HG02970 (cell line): Measurements from ENCODE around the gene ZNF420.
"Not testable (repeated sequence)": the region's sequence is repeated elsewhere in the genome, so short reads cannot be mapped to it uniquely, and the experiment has no call there.

ENCODE experiments used
- ATAC-seq: cut with Tn5 transposase; IDR thresholded peaks from one replicate; pipeline ENCODE4 v1.9.1; 2021; ENCODE audit warnings: mild to moderate bottlenecking, moderate library complexity, moderate number of reproducible peaks; ENCODE audit not compliant: unreplicated experiment, low FRiP score

ZNF420 gene

DNA sequence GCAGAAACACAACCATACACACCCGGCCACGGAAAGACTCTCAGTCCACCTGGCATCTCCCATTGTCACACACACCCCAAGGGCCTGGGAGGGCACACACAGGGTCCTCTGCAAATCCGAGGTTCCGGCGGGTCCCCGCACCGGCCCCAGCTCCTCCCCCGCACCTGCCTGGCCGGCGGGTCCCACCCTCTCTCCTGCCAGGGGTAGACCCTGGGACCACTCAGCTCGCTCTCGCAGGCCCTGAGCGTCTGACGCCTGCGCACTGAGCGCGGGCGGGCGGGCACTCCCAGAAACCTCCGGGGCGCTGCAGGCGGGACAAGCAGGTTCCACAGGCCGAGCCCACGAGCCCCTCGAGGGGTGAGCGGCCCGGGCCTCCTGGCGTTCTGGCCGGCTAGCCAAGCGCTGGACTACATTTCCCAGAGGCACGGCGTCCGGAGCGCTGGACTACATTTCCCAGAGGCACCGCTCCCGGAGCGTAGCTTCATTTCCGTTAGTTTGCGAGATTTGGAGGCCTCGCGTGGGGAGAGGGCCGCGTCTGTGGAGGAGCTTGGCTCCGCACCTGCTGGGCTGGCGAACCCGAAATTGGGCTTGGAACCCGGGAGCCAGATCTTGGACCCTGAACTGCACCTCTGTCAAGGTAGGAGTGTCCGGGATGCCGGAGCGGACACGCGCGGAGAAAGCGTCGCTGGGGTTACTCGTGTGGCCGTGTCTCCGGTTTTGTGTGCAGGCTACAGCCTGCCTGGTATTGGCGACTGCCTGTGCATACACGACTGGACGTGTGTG lies at the start of gene ZNF420:
Gene ZNF420, plus strand, starts transcription at position 500 of the 783 bp plus-strand sequence. CDS start 10,686 bp downstream, outside the sequence.
- peak; percentile 97 for ATAC-seq

- no peak for ATAC-seq
Observed at GRCh38 chr19:37045140-37045539, 33.1 kb upstream of the ZNF420 start.

DNA sequence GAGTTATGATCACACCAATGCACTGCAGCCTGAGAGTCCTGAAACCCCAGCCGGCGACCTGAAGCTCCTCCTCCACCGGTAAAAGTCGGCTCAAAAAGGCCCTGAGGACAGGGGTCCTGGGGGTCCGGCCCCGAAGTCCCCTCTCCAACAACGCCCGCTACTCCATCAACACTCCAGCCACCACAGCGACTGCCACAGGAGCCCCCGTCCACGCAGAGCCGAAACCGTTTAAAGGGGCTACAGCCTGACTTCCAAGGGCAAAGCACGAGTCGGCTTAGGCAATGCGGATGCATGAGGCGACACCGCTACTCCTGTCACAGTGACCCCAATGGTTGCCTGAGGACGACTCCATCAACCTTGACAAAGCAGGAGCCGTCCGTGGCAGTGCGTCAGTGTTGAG lies 22.9 kb upstream of the ZNF420 start:
- ATAC-seq: no peak

- no peak for ATAC-seq
Observed at GRCh38 chr19:37056776-37057175, 21.5 kb upstream of the ZNF420 start.

- no peak for ATAC-seq
Observed at GRCh38 chr19:37059142-37059541, 19.1 kb upstream of the ZNF420 start.

- not testable (repeated sequence) for ATAC-seq
Observed at GRCh38 chr19:37064886-37065285, 13.3 kb upstream of the ZNF420 start.

DNA sequence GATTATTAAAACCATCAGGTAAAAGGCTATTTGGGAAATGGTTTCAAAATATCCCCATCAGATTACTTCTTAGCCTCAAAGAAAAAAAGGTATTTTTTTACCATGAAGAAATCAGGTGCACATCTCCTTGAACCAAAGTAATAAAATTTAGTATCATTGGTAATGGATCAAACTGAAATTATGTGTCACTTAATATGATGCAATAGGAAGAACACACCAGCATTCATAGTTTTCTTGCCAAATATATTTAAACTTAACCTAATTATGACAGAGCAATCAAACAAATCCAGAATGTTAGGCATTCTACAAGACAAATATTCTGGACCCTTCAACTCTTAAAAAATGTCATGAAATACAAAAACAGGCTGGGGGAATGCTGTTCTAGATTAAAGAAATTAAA lies 4.1 kb upstream of the ZNF420 start:
- no peak for ATAC-seq

DNA sequence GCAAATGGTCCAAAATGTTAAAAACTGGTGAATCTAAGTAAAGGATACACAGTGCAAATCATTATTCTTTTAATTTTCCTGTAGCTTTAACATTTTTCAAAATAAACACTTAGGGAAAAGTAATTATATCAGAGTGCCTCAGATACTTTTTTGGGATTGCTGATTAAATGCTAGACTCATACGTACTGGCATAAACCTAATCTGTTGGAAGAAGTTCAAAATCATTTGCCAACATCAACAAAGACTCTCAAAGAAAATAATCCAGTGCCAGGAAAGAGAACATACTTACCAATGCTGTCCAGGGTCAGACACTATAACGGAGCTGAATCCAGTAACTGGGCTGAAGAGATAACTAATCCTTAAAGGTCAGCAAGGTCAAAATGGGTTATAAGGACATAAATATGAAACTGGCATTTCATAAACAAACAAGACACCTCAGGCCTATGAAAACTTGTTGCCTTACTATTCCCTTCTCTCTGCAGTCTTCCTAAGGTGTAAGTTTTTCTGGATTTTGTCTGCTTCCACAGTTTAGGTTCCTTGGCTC lies 3.3 kb upstream of the ZNF420 start:
- ATAC-seq: no peak

DNA sequence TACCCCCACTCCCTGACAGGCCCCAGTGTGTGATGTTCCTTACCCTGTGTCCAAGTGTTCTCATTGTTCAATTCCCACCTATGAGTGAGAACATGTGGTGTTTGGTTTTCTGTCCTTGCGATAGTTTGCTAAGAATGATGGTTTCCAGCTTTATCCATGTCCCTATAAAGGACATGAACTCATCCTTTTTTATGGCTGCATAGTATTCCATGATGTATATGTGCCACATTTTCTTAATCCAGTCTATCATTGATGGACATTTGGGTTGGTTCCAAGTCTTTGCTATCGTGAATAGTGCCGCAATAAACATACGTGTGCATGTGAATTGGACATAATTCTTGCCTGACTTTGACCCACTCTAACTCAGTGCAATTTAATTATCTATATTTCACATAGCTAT lies 1.7 kb upstream of the ZNF420 start:
- ATAC-seq: not testable (repeated sequence)

DNA sequence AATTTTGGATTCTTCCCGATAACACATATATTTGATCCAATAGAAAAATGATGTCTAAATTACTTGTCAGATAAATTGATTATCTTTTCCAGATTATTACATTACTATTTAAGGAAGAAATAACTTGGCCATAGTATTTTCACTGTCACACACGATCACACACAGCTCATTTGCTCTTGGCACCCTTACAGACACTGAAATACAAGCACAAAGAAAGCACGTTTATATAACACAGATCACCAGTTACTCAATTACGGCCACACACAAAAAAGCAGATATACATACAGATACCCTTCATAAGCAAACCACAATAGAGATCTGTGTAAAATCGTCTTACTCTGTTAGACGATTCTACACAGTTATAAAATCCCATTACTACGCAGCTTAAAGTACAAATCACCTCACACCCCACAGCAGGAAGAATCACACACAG lies 716 bp upstream of the ZNF420 start:
- no peak for ATAC-seq

DNA sequence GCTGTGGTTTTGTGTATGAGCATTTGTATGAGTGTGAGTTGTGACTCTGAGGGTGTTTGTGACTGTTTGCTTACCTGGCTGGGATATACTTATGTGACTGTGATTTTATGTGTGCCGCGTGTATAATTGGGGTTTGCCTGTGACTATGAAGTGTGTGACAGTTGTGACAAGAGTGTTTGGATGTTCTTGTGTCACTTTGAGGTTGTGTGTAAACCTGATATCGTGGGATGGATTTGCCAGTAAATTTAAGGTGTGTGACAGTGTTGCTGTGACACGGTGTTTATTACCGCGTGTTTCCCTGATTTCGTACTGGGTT lies 442 bp downstream of the ZNF420 start:
- ATAC-seq: no peak

DNA sequence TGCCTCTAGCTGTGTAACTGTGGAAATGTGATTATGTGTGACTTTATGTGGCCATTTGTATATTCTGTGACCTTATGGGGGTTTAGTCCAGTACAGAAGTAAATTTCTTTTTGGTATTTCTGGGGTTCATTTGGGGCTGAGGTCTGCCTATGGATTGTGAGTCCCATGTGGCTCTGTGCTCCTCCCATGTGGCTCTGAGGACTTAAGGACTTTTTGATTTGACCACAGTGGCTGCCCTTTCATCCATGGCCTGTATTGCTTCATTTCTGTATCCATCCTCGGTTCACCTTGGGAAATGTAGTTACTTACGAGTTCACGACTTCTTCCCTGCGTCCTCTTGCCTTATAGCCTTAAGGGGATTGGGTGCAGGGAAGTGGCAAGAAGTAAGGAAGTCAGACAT lies 1.0 kb downstream of the ZNF420 start:
- no peak for ATAC-seq

- ATAC-seq: no peak
Observed at GRCh38 chr19:37082307-37082706, 4.1 kb downstream of the ZNF420 start.

- no peak for ATAC-seq
Observed at GRCh38 chr19:37087110-37087509, 8.9 kb downstream of the ZNF420 start.

DNA sequence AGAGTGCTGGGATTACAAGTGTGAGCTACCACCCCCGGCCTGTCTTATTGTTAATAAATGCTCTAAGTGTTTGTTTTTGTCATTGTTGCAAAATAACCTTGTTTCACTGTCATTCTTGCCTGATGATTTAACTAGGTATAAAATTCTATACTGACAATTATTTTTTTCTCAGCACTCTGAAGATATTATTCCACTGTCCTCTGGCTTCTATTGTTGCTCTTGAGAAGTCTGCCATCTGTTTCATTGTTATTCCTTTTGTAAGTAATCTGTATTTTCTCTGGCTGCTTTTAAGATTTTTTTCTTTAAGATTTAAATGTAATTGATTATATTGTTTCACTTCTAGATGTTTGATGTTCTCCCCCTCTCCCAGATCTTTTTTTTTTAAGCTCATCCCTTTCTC lies 17.6 kb downstream of the ZNF420 start:
- no peak for ATAC-seq

DNA sequence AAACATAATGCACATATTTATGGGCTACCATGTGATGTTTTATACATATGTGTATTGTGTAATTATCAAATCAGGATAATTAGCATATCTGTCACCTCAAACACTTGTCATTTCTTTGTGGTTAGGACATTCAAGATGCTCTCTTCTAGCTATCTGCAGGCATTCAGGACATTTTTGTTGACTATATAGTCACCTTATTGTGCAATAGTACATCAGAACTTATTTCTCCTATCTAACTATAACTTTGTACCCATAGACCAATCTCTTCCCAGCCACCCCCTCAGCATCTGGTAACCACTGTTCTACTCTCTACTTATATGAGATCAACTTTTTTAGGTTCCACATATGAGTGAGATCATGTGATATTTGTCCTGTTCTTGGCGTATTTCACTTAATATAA lies 20.3 kb downstream of the ZNF420 start:
- ATAC-seq: no peak

DNA sequence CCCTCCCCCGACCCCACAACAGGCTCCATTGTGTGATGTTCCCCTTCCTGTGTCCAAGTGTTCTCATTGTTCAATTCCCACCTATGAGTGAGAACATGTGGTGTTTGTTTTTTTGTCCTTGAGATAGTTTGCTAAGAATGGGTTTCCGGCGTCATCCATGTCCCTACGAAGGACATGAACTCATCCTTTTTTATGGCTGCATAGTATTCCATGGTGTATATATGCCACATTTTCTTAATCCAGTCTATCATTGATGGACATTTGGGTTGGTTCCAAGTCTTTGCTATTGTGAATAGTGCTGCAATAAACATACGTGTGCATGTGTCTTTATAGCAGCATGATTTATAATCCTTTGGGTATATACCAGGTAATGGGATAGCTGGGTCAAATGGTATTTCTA lies 25.9 kb downstream of the ZNF420 start:
- ATAC-seq: not testable (repeated sequence)

GRCh38 chr19:37111753-37112152 lies 33.5 kb downstream of the ZNF420 start:
- ATAC-seq: not testable (repeated sequence)

DNA sequence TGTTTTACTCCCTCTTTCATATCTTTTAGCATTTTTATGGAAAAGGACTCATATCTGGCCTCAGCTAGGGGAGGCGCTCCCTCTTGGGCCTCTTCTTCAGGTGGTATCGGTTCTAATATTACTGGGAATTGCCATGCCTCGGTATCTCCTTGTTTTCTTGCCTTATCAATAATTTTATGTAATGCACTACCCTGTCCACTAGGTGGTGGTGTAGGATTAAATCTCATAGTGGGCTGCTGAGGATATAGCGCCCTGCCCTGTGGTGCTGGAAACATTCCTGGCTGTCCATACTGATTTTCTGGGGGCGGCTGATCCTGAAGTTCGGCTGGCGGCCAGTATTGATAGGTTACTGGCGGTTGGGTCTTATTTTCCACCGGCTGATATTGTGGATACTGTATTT lies 35.8 kb downstream of the ZNF420 start:
- ATAC-seq: no peak

- not testable (repeated sequence) for ATAC-seq
Observed at GRCh38 chr19:37122093-37122492, 43.9 kb downstream of the ZNF420 start.

- no peak for ATAC-seq
Observed at GRCh38 chr19:37127999-37128820, 50.0 kb downstream of the ZNF420 start.

GRCh38 chr19:37128821-37129177 lies 50.6 kb downstream of the ZNF420 start:
- no peak for ATAC-seq
